Embryonic facial prominence (tissue), 1 donor: ENCODE data around the gene CDC34.

Experiments
- DNase-seq: peaks from one replicate; pipeline ENCODE4 v3.0.0-alpha.2; 2016; ENCODE audit errors: extremely low spot score

The CDC34 gene

DNA sequence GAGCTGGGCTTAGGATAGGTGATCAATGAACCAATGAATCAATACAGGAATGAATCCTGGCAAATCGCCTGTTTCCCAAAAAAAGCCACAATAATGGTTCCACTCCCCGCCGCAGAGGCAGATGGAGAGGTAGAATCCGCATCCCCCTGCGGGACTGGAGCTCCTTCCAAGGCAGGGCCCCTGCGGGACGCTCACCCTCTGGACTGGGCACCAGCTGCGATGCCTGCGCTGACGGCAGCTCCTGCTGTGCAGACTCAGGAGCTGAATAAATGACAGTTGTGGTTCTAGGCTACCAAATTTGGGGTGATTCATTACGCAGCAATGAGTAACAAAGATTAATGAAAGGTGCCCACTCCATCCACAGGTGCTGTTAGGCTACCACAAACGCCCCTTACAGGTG lies 8.8 kb upstream of the CDC34 start:
- no peak for DNase-seq

DNA sequence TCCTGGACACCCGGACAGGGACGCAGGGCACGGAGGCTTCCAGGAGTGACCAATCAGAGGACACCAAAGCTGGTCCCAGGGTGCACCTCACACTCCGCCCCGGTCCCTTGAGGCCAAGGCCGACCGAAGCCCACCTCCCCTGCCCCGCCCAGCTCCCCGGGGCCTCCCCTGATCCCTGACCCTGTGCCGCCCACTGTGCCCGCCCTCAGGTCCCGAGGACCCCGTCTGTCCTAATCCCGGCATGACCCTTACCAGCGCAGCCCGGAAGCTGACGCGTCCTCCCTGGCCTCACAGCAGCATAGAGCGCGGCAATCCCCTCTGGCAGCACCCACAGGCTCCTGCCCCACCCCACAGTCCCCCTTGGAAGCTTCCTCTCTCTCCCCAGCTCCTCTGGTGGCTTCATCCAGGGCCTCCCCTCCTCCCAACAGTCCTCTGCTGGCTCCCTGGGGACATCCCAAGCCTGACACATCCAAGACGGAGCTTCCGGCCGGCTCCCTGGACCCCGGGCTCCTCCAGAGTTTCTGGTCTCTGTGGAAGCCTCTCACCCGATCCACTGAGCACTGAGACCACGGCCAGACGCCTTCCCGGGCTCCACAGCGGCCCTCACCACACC lies 7.4 kb upstream of the CDC34 start:
- no peak for DNase-seq

DNA sequence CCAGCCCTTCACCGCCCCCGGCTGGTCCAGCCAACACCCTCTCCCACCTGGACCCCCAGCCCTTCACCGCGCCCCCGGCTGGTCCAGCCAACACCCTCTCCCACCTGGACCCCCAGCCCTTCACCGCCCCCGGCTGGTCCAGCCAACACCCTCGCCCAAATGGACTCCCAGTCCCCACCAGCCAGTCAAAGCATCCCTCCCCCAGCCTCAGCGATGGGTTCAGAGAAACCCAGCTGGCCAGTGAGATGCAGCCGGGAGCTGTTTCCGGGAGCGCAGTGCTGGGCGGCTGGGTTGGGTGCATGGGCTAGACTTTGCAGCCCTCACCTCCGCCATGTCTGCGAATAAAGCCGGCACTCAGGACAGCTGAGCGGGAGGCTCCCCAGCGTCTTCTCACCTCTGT lies 6.5 kb upstream of the CDC34 start:
- DNase-seq: no peak

DNA sequence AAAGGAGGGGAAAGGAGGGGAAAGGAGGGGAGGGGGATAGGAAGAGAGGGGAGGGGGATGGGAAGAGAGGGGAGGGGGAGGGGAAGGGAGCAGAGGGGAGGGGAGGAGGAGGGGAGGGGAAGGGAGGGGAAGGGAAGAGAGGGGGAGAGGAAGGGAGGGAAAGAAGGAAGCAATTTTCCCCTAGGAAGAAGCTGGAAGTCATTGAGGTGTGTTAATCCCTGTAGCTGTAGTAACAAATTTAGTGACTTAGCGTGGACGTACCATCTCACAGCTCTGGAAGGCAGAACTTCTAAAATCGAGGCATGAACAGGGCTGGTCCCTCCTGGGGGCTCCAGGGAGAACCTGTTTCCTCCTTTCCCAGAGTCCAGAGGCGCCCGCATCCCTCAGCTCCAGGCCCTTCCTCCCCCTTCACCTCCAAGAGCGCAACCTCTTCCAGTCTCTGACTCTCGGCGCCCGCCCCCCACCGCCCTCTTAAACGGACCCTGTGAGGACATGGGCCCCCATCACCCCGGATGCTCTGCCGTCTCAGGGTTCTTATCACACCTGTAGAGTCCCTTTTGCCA lies 5.6 kb upstream of the CDC34 start:
- no peak for DNase-seq

DNA sequence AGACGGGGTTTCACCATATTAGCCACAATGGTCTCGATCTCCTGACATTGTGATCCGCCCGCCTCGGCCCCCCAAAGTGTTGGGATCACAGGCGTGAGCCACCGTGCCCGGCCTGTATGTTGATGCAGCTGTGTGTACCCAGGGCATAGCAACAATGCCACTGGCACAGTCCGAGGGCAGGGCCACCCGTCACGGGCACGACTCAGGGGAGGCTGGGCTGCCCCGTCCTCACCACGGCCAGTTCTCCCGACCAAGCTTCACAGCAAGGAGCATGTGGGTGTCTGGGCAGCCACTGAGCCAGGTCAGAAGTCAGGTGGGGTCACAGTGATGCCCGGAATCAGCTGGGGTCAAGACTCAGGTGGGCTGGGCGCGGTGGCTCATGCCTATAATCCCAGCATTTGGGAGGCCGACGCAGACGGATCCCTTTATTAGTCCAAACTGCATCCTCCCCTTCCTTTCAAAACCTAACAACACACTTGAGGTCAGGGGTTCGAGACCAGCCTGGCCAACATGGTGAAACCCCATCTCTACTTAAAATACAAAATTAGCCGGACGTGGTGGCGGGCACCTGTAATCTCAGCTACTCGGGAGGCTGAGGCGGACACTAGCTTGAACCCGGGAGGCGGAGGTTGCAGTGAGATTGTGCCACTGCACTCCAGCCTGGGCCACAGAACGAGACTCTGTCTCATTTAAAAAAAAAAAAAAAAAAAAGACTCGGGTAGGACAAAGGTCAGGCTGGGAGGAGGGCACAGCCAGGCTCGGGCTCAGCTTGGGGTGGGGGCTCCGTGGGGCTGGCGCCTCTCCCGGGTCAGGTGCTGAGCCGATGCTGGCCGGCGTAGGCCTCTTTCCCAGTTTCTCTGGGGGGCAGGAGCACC lies 1.2 kb upstream of the CDC34 start:
- DNase-seq: no peak

DNA sequence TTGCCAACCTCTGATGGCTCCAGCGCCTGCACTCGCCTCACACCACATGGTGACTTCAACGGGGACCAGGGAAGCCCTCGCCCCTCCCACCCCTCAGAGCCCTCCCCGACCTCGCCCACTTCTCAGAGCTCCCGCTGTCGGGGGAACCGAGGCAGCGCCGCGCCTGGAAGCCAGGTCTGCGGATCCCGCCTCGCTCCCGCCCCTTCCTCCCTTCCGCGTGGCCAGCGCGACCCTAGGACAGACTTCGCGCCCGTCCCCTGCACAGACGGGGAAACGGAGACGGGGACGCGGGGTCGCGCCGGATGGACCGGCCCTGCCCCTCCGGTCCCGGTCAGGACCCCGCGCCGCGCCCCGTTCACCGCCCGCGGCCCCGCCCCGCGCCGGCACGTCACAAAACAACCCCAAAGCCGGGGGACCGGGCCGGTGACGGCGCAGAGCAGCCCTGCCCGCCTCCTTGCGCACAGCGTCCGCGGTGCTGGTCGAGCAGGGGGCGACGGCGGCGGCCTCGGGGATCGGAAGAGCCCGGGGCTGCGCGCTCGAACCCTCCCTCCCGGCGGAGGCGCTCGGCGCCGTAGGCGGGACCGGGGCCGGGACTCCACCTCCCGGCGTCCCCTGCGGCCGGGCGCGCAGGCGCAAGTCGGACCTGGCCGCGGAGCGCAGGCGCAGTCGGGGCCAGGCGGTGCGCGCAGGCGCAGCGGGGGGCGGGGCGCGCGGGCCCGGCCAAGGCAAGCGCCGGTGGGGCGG lies 379 bp upstream of the CDC34 start:
- peak; percentile 82 for DNase-seq

DNA sequence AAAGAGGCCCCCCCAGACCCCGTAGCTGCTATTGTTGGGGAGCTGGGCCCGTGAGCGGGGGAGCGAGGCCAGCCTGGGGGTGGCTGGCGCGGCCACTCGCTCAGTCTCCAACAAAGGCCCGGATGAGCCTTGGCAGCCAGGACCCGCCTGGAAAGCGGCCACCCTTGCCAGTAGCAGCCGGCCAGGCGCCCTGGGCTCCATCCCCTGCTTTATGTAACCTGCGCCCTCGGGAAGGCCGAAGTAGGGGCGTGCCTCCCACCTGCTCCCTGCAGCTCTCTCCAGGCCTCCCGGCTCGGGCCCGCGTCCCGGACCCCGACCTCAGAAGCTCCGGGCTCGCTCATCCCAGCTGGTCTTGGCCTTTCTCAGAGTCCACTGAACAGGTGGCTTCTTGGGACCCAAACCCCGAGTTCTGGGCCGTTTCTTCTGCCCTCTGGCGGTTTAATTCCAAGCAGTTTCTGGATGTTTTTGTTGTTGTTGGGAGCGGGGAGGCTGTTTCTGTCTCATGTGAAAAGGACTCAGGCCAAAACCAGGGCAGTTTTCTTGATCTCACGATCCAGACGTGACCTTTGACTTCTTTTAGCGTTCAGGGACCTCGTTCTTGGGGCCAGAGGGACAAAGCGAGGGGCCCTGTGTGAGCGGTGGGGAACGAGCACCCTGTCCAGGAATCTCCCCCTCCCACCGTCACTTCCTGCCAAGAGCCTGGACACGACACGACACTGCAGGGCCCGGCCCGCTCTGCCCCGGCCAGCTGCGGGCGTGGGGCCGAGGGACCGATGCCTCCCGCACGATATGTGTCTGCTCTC lies 1.2 kb downstream of the CDC34 start:
- DNase-seq: no peak

DNA sequence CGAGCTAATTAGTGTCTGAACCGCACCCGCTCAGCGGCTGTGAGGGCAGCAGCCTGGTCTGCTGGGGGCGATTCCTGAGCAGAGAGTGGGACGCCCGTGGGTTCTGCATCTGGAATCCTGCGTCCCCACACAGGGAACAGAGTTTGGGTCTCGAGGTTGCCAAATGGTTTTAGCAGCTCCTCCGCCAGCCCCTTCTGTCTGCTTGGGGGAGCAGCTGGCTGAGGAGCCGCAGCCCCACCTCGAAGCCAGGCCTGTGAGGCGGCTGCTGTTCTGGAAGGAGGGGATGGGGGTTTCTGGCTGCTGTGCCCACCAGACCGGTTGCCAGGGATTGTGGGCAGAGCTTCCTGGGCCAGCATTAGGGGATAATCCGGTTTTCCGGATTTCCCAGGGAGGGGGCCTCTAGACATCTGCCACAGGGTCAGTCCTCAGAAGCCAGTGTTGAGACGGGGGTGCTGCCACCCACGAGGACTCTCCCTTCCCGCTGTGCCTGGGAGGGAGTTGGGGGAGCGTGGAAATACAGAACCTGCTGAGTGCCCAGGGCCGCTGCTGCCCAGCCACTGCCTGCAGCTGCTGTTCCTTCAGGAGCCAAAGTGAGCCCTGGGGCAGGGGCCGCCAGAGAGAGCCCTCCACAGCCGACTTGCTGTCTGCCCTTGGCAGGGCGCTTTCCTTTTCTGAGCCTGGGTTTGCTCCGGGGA lies 2.0 kb downstream of the CDC34 start:
- DNase-seq: no peak

DNA sequence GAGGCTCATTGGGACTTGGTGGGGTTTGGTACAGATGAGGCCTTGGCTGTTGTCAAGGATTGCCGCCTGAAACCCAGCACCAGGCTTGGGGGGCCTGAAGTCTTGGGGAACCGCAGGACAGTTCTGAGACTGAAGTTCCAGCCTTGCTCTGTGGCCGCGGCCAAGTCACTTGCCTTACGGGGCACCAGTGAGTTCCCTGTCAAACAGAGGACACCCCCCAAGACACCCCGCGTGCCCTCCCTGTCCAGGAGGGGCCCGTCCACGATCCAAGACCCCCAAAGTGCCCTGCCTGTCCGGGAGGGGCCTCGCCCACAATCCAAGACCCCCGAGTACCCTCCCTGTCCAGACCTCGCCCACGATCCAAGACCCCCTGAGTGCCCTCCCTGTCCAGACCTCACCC lies 2.5 kb downstream of the CDC34 start:
- DNase-seq: no peak

DNA sequence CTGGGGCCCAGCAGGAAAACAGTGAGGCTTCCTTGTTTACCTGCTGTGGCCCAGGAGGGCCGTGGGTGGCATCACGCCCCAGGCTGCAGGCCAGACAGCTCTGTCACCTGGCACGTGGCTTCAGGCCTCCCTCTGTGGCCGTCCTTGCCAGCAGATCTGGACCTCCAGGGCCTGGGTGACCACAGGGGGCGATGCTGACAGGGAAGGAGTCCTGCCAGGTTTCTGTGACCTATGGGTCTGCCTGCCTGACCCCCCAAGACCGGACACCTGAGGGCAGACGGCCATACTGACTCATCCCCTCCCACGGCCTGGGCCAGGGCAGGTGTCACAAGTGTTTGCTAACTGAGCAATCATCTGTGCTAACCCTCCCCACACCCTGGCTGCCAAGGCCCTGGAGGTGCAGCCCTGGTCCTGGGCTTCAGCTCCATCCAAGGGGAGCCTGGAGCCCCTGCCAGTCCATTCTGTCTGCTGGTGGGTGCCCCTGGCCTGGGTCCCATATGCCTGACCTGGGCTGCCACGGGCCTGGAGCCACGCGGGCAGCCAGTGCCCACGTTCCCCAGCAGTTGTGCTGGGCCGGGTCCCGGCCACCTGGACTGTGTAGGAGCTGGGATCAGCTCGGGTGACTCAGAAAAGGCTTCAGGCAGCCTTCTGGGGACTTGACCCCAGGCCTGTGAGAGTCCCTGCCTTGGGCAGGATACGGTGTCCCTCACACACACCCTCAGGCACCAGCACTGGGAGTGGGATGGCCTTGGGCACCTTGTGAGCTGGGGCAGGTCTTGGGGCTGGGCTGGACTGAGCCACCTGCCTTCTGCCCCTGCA lies 3.7 kb downstream of the CDC34 start:
- DNase-seq: no peak

DNA sequence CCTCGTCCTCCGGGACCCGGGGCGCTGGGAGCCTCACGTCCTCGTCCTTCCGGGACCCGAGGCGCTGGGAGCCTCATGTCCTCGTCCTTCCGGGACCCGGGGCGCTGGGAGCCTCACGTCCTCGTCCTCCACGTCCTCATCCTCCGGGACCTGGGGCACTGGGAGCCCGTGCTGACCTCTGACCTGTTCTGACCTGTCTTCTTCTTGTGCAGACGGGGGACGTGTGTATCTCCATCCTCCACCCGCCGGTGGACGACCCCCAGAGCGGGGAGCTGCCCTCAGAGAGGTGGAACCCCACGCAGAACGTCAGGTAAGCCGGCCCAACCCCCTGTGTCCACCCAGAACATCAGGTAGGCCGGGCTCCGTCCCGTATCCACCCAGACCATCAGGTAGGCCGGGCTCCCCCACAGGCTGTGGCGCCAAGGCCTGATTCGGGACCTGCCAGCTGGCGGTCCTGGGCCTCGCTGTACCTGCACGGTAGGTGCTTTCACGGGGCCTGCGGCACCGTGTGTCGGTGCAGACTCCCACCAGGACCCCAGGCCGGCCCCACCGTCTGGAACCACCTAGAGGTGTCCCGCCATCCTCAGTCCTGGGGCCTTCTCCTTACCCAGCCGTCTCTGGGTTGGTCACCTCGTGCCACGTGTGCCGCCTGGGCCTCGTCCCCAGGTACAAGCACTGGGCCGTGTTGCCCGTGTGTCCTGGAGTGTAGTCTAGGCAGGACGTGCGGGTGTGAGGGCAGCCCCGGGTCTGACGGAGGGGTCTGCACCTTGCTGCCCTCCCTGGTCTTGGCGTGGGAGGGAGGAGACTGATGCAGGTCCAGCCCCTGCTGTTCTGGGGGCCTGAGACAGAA lies 4.7 kb downstream of the CDC34 start:
- no peak for DNase-seq

DNA sequence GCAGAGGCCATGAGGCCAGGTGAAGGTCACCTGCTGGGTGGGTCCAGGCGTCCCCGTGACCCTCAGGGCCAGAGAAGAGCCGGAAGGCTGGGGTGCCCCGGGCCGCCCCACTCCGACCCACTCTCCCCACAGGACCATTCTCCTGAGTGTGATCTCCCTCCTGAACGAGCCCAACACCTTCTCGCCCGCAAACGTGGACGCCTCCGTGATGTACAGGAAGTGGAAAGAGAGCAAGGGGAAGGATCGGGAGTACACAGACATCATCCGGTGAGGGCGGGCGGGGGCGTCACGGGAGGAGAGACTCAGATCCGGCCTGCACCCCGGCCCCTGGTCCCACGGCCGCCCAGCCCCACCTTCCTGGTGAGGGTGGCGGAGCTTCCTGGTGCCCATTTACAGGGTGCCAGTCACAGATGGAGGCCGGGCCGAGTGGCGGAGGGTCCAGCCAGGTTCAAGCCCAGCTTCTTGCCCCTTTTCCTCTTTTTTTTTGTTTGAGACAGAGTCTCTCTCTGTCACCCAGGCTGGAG lies 5.4 kb downstream of the CDC34 start:
- no peak for DNase-seq

DNA sequence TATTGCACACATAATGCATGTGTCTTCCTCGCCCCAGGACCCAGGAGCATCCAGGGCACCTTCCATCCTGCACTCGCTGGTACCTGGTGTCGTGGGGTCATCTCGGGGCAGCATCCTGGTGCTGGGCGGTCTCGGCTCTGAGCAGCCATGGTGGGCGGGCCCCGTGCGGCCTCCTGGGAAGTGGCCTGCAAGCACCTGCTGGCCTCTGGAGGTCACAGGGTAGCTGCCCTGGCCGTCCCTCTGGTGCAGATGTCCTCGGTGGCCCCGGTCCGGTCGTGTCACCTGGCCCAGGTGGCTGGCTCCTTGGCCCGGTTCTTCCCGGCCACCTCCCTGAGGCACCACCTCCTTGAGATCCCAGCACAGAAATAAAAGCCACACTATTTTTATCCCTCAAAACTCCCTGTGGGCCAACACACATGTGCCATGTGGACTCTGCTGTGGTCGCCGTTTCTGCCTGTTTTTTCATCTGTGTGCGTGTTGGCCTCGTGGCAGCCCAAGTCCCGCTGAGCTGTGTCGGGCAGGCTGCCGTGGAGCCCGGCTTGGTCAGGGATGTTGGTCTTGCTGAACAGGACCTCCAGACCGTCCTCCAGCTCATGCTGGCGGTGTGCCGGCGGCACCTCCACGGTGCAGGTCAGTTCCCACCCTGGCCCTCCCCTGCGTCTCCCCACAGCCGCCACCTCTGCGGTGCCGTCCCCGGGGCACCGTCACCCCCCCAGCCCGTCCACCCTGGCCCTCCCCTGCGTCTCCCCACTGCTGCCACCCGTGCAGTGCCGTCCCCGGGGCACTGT lies 7.3 kb downstream of the CDC34 start:
- DNase-seq: no peak

DNA sequence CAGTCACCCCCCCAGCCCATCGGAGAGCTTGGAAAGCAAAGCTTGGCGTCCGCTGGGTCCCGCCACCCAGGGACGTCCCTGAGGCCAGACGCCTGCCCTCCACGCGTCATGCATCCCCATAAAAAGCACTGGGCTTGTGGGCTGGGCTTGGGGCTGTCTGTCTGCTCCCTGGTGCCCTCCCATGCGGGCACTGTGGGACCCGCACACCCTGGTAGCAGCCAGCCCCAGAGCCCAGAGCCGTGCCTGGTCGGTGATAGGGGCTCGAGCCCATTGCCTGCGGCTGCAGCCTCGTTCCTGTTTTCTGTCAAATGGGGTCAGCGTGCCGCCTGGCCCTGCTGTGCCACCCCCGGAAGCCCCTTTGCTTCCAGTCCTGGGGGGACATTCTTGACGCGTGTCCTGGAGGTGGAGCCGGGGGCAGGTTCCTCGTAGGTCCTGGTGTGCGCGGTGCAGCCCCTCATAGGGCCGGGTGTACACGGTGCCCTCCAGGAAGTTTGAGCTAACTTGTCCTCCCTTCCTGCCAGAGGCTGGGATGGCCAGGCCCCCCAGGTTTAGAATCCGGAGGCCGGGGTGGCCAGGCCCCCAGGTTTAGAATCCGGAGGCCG lies 8.0 kb downstream of the CDC34 start:
- no peak for DNase-seq

DNA sequence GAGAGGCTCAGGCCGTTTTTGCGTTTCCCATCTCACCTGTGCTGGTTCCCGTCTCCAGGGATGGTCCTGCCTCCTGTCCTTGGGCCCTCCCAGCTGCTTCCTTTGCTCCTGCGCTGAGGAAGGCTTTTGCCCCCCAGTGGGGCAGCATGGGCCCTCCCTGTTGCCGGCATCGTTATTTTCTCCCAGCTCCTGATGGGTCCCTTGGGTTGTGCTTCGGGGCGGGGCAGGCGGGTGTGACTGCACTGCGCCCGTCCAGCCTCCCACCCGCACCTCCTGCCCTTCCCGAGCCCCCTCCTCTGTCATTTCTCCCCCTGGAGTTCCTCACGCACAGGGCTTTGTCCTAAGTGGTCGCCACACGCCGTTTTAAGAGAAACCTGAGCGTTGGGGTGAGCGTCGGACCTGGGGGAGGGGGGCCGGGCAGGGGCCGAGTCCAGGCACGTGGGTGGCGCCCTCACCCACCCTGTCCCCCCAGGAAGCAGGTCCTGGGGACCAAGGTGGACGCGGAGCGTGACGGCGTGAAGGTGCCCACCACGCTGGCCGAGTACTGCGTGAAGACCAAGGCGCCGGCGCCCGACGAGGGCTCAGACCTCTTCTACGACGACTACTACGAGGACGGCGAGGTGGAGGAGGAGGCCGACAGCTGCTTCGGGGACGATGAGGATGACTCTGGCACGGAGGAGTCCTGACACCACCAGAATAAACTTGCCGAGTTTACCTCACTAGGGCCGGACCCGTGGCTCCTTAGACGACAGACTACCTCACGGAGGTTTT lies 9.5 kb downstream of the CDC34 start:
- no peak for DNase-seq

DNA sequence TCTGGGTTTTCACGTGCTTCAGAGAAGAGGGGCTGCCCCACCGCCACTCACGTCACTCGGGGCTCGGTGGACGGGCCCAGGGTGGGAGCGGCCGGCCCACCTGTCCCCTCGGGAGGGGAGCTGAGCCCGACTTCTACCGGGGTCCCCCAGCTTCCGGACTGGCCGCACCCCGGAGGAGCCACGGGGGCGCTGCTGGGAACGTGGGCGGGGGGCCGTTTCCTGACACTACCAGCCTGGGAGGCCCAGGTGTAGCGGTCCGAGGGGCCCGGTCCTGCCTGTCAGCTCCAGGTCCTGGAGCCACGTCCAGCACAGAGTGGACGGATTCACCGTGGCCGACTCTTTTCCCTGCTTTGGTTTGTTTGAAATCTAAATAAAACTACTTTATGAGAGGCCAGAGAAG lies 10.1 kb downstream of the CDC34 start:
- no peak for DNase-seq
